22Rv1 (cell line): ENCODE data around the gene C3orf18.

Source experiments
- CTCF ChIP-seq: fragments of 450-650 bp; IDR thresholded peaks from 2 replicates; pipeline ENCODE4 v1.5.1; 2017; ENCODE audit warnings: mild to moderate bottlenecking
- ZFX ChIP-seq: fragments of 450-650 bp; IDR thresholded peaks from 2 replicates; pipeline ENCODE4 v1.6.1; 2017; ENCODE audit warnings: antibody characterized with exemption, borderline replicate concordance

- TF ChIP-seq CTCF (no peak), ZFX (no peak)
These were observed 49.8 kb downstream of the C3orf18 start for GRCh38 chr3:50517721-50518206.
